Activated T-helper 1 cell treated with anti-CD3 and anti-CD28 coated beads, Interleukin-2, amount 50 U/mL, for 16 hours (primary cell): Measurements from ENCODE around the gene MECR.

Experiments
- DNase-seq, 2 donors: peaks; one replicate each; pipeline ENCODE4 v3.0.0-alpha.2; 2020; ENCODE audit warnings: low read depth in 1 of 2, low spot score in 1 of 2

Gene MECR

GRCh38 chr1:29256394-29256793 lies 25.7 kb upstream of the MECR start:
- DNase-seq, result no peak

- no peak for DNase-seq
Observed at GRCh38 chr1:29255134-29255666, 24.5 kb upstream of the MECR start.

GRCh38 chr1:29254346-29254745 lies 23.6 kb upstream of the MECR start:
- DNase-seq, result no peak

- DNase-seq, result no peak
Observed at GRCh38 chr1:29253180-29253579, 22.4 kb upstream of the MECR start.

GRCh38 chr1:29251164-29252124 lies 20.7 kb upstream of the MECR start:
- DNase-seq, result no peak

- DNase-seq, result no peak
Observed at GRCh38 chr1:29249951-29250581, 19.3 kb upstream of the MECR start.

GRCh38 chr1:29249170-29249691 lies 18.5 kb upstream of the MECR start:
- no peak for DNase-seq

GRCh38 chr1:29248409-29248808 lies 17.7 kb upstream of the MECR start:
- no peak for DNase-seq

- no peak for DNase-seq
Observed at GRCh38 chr1:29247571-29248273, 17.0 kb upstream of the MECR start.

- no peak for DNase-seq
Observed at GRCh38 chr1:29247044-29247443, 16.3 kb upstream of the MECR start.

GRCh38 chr1:29245876-29246275 lies 15.1 kb upstream of the MECR start:
- no peak for DNase-seq

- DNase-seq, result no peak
Observed at GRCh38 chr1:29245261-29245660, 14.5 kb upstream of the MECR start.

- DNase-seq, result no peak
Observed at GRCh38 chr1:29243871-29244200, 13.1 kb upstream of the MECR start.

GRCh38 chr1:29243023-29243870 lies 12.5 kb upstream of the MECR start:
- DNase-seq, result no peak

- no peak for DNase-seq
Observed at GRCh38 chr1:29240986-29241385, 10.3 kb upstream of the MECR start.

GRCh38 chr1:29240400-29240837 lies 9.7 kb upstream of the MECR start:
- DNase-seq, result no peak

- DNase-seq, result no peak
Observed at GRCh38 chr1:29239142-29239541, 8.4 kb upstream of the MECR start.

- no peak for DNase-seq
Observed at GRCh38 chr1:29238620-29239002, 7.9 kb upstream of the MECR start.

GRCh38 chr1:29237852-29238619 lies 7.3 kb upstream of the MECR start:
- no peak for DNase-seq
